ENCODE results near the gene SLC5A5.
A peak's percentile ranks its signal among the peaks of the same experiment; 100 is the strongest.
"Not testable (repeated sequence)": the region's sequence is repeated elsewhere in the genome, so short reads cannot be mapped to it uniquely, and the experiment has no call there.

SLC5A5 gene

DNA sequence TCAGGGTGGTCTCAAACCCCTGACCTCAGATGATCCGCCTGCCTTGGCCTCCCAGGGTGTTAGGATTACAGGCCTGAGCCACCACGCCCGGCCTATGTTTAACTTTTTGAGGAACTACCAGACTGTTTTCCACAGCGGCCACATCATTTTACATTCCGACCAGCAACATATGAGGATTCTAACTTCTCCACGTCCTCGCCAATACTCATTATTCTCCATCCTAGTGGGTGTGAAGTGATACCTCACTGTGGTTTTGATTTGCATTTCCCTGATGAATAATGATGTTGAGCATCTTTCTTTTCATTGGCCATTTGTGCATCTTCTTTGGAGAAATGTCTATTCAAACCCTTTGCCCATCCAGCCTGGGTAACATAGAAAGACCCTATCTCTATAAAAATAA lies 14.8 kb downstream of the SLC5A5 start:
- no peak for DNase-seq (ENCODE audit: extremely low spot score)
- CTCF ChIA-PET: interaction anchor here (0.7 kb wide), 1 partner anchor 51 kb away, joined by 6 read pairs; no protein-coding TSS in a partner anchor
- no peak for TF ChIP-seq FOXM1 (IDR thresholded peaks at IDR 0.05; ENCODE audit: borderline replicate concordance)
- TF ChIP-seq FOXK2 (IDR thresholded peaks at IDR 0.05): no peak
- TF ChIP-seq ELF4 (IDR thresholded peaks at IDR 0.05): no peak
- TF ChIP-seq SUZ12 (IDR thresholded peaks at IDR 0.05): no peak
- TF ChIP-seq TARDBP (IDR thresholded peaks at IDR 0.05): no peak
- TF ChIP-seq, protein P1, sequence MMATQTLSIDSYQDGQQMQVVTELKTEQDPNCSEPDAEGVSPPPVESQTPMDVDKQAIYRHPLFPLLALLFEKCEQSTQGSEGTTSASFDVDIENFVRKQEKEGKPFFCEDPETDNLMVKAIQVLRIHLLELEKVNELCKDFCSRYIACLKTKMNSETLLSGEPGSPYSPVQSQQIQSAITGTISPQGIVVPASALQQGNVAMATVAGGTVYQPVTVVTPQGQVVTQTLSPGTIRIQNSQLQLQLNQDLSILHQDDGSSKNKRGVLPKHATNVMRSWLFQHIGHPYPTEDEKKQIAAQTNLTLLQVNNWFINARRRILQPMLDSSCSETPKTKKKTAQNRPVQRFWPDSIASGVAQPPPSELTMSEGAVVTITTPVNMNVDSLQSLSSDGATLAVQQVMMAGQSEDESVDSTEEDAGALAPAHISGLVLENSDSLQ (IDR thresholded peaks at IDR 0.05): no peak
- TF ChIP-seq CTBP1 (IDR thresholded peaks at IDR 0.05; ENCODE audit: borderline replicate concordance): no peak
- POLR2A ChIA-PET: no interaction called here

DNA sequence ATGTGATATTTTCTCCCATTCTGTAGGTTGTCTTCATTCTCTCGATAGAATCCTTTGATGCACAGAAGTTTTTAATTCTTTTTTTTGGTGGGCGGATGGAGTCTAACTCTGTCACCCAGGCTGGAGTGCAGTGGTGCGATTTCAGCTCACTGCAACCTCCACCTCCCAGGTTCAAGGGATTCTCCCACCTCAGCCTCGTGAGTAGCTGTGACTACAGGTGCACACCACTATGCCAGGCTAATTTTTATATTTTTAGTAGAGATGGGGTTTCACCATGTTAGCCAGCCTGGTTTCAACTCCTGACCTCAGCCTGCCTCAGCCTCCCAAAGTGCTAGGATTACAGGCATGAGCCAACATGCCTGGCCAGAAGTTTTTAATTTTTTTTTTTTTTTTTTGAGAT lies 15.5 kb downstream of the SLC5A5 start:
- POLR2A ChIA-PET; CTCF ChIA-PET; DNase-seq (ENCODE audit: extremely low spot score): not testable (repeated sequence)

DNA sequence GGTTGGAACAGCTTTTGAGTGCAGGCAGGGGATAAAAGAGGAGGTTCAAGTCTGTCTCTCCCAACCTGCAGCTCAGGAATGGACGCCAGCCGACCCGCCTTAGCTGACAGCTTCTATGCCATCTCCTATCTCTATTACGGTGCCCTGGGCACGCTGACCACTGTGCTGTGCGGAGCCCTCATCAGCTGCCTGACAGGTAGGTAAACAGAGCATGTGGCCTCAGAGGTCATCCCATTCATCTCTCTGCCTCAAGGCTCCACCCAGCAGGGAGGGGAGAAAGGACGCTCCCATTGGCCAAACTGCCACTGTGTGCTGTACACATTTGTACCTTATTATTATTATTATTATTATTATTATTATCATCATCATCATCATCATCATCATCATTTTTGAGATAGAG lies 16.5 kb downstream of the SLC5A5 start:
- ChIA-PET CTCF (no interaction called here), POLR2A (interaction anchor here (1.1 to 2.0 kb wide), 2 partner anchors 29 to 45 kb away, joined by 4 to 6 read pairs; partner anchors contain the start of genes CCDC124 and RPL18A)
- DNase-seq (ENCODE audit: extremely low spot score): no peak
- no peak for TF ChIP-seq L3MBTL2 (conservative IDR thresholded peaks at IDR 0.05)
- no peak for TF ChIP-seq SUZ12 (IDR thresholded peaks at IDR 0.05)
- no peak for TF ChIP-seq SP1 (IDR thresholded peaks at IDR 0.05)
- TF ChIP-seq ARNT (IDR thresholded peaks at IDR 0.05): no peak
- no peak for TF ChIP-seq NFRKB (IDR thresholded peaks at IDR 0.05)
- TF ChIP-seq ELF4 (IDR thresholded peaks at IDR 0.05): no peak
- TF ChIP-seq, protein P1 (IDR thresholded peaks at IDR 0.05): no peak
- no peak for TF ChIP-seq BHLHE40 (IDR thresholded peaks at IDR 0.05; ENCODE audit: borderline replicate concordance)
- TF ChIP-seq LEF1 (IDR thresholded peaks at IDR 0.05; ENCODE audit: borderline replicate concordance): no peak
- no peak for TF ChIP-seq FOXA1 (IDR thresholded peaks at IDR 0.05)
- TF ChIP-seq TARDBP (IDR thresholded peaks at IDR 0.05): no peak

DNA sequence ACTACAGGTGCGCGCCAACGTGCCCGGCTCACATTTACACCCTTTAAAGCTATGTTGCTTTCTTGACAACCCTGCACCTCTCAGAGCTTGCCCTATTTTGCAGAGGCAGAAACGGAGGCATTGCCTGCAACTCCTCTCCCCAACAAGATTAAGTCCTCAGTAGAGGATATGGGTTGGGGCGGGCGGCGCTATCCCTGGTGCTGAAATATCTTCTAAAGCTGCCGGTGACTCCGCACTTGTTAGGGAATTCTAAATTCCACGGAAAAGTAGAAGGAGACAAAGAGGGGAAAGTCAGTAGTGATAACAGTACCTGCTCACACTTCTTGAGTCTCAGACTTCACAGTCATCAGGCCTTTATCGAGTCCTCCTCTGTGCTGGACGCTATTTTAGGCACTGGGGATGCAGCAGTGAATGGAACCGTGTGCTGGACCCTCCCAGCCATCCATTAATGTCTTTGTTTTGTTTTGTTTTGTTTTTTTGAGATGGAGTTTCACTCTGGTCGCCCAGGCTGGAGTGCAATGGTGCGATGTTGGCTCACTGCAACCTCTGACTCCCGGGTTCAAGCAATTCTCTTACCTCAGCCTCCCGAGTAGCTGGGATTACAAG lies 18.0 kb downstream of the SLC5A5 start:
- peak; percentile 62 for DNase-seq (ENCODE audit: extremely low spot score)
- TF ChIP-seq ZNF384 (IDR thresholded peaks at IDR 0.05) (no peak), CTBP1 (IDR thresholded peaks at IDR 0.05; ENCODE audit: borderline replicate concordance) (no peak), SP1 (IDR thresholded peaks at IDR 0.05) (no peak), ELF4 (IDR thresholded peaks at IDR 0.05) (no peak), FOXK2 (IDR thresholded peaks at IDR 0.05) (no peak), FOXA1 (IDR thresholded peaks at IDR 0.05) (no peak), HDGF (IDR thresholded peaks at IDR 0.05; ENCODE audit: borderline replicate concordance) (no peak), LEF1 (IDR thresholded peaks at IDR 0.05; ENCODE audit: borderline replicate concordance) (no peak), L3MBTL2 (conservative IDR thresholded peaks at IDR 0.05) (no peak), TARDBP (IDR thresholded peaks at IDR 0.05) (no peak), SUZ12 (IDR thresholded peaks at IDR 0.05) (no peak), FOXM1 (IDR thresholded peaks at IDR 0.05; ENCODE audit: borderline replicate concordance) (no peak), BHLHE40 (IDR thresholded peaks at IDR 0.05; ENCODE audit: borderline replicate concordance) (no peak)
- TF ChIP-seq, protein P1 (IDR thresholded peaks at IDR 0.05): no peak
- ChIA-PET CTCF (no interaction called here), POLR2A (interaction anchor here (2.0 kb wide), 1 partner anchor 43 kb away, joined by 6 read pairs; the partner anchor contains the start of gene CCDC124)

DNA sequence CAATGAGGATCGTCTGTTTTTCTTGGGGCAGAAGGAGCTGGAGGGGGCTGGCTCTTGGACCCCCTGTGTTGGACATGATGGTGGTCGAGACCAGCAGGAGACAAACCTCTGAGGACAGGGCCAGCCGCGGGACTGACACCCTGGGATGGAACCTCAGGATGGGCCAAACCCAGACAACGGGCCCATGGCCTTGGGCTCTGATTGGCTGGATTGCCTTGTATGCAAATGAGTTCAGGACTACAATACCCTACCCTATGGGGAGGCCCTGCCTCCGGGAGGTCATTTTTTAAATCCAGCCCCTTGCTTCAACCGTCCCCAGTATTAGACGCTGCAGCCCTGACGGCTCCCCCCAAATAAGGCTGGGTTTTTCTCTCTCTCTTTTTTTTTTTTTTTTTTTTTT lies 22.0 kb downstream of the SLC5A5 start:
- TF ChIP-seq CTBP1 (IDR thresholded peaks at IDR 0.05; ENCODE audit: borderline replicate concordance) (no peak), ELF4 (IDR thresholded peaks at IDR 0.05) (no peak), BHLHE40 (IDR thresholded peaks at IDR 0.05; ENCODE audit: borderline replicate concordance) (no peak), FOXA1 (IDR thresholded peaks at IDR 0.05) (no peak), ARNT (IDR thresholded peaks at IDR 0.05) (no peak), TARDBP (IDR thresholded peaks at IDR 0.05) (no peak), HDGF (IDR thresholded peaks at IDR 0.05; ENCODE audit: borderline replicate concordance) (no peak), ZNF384 (IDR thresholded peaks at IDR 0.05) (no peak), SUZ12 (IDR thresholded peaks at IDR 0.05) (no peak), FOXK2 (IDR thresholded peaks at IDR 0.05) (no peak), L3MBTL2 (conservative IDR thresholded peaks at IDR 0.05) (no peak), SP1 (IDR thresholded peaks at IDR 0.05) (no peak), NFRKB (IDR thresholded peaks at IDR 0.05) (no peak), LEF1 (IDR thresholded peaks at IDR 0.05; ENCODE audit: borderline replicate concordance) (no peak), FOXM1 (IDR thresholded peaks at IDR 0.05; ENCODE audit: borderline replicate concordance) (no peak)
- TF ChIP-seq, protein P1 (IDR thresholded peaks at IDR 0.05): no peak
- DNase-seq (ENCODE audit: extremely low spot score): no peak
- ChIA-PET POLR2A (no interaction called here), CTCF (no interaction called here)

DNA sequence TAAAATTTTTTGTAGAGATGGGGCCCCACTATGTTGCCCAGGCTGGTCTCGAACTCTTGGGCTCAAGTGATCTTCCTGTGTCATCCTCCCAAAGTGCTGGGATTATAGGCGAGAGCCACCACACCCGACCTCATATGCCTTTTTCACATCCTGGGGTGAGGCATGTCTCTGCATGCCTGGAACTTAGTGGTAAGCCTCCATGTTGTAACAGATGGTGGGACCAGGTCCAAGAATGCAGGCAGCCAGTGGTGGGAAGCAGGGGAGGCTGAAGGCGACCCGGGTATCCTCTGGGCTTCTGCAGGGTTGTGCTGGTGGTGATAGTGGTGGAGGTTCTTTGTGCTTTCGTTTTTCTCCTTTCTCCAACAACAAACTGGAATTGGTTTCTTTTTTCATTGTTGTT lies 31.0 kb downstream of the SLC5A5 start:
- DNase-seq (ENCODE audit: extremely low spot score): no peak

More for the DNA sequence above, 31.0 kb downstream of the SLC5A5 start:
- TF ChIP-seq, protein P1 (IDR thresholded peaks at IDR 0.05): no peak
- no peak for TF ChIP-seq FOXA1 (IDR thresholded peaks at IDR 0.05)
- TF ChIP-seq CTBP1 (IDR thresholded peaks at IDR 0.05; ENCODE audit: borderline replicate concordance): no peak
- no peak for TF ChIP-seq HDGF (IDR thresholded peaks at IDR 0.05; ENCODE audit: borderline replicate concordance)
- no peak for TF ChIP-seq FOXK2 (IDR thresholded peaks at IDR 0.05)
- TF ChIP-seq SP1 (IDR thresholded peaks at IDR 0.05): no peak
- TF ChIP-seq SUZ12 (IDR thresholded peaks at IDR 0.05): no peak
- no peak for TF ChIP-seq ELF4 (IDR thresholded peaks at IDR 0.05)
- no peak for TF ChIP-seq TARDBP (IDR thresholded peaks at IDR 0.05)
- no peak for TF ChIP-seq LEF1 (IDR thresholded peaks at IDR 0.05; ENCODE audit: borderline replicate concordance)
- TF ChIP-seq L3MBTL2 (conservative IDR thresholded peaks at IDR 0.05): no peak
- TF ChIP-seq BHLHE40 (IDR thresholded peaks at IDR 0.05; ENCODE audit: borderline replicate concordance): no peak
- TF ChIP-seq FOXM1 (IDR thresholded peaks at IDR 0.05; ENCODE audit: borderline replicate concordance): no peak
- ChIA-PET POLR2A (no interaction called here), CTCF (no interaction called here)

Measured in HEK293T (cell line).